ENCODE results near the gene LDLR. TPM values are rescaled to one million over a fixed set of nuclear protein-coding genes. Genes with fewer than 3 reads are reported as not detected.
"Not testable (repeated sequence)": the region's sequence is repeated elsewhere in the genome, so short reads cannot be mapped to it uniquely, and the experiment has no call there.

The LDLR gene
- total and polyA plus RNA-seq, 10 donors, result 7.0 to 117 (median 25.6) TPM

DNA sequence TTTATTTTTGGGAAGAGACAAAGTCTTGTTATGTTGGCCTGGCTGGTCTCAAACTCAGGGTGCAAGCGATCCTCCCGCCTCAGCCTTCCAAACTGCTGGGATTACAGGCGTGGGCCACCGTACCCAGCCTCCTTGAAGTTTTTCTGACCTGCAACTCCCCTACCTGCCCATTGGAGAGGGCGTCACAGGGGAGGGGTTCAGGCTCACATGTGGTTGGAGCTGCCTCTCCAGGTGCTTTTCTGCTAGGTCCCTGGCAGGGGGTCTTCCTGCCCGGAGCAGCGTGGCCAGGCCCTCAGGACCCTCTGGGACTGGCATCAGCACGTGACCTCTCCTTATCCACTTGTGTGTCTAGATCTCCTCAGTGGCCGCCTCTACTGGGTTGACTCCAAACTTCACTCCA, 27.2 kb downstream of the LDLR start:
- H3K4me3 ChIP-seq, result no peak overlapping the region
- H3K27me3 ChIP-seq (replicated peaks in 1 of 7), result no peaks in the 10 kb centered on the region
- intact Hi-C loops (cut with DNase I; ENCODE audit: low total_unique reads), result no loop called here
- H3K27ac ChIP-seq, result no peak overlapping the region
- DNase-seq, result no peak
- TF ChIP-seq POLR2AphosphoS5 (IDR thresholded peaks at IDR 0.05) (no peak), POLR2A (IDR thresholded peaks at IDR 0.05) (no peak)
- TF ChIP-seq, protein P1, sequence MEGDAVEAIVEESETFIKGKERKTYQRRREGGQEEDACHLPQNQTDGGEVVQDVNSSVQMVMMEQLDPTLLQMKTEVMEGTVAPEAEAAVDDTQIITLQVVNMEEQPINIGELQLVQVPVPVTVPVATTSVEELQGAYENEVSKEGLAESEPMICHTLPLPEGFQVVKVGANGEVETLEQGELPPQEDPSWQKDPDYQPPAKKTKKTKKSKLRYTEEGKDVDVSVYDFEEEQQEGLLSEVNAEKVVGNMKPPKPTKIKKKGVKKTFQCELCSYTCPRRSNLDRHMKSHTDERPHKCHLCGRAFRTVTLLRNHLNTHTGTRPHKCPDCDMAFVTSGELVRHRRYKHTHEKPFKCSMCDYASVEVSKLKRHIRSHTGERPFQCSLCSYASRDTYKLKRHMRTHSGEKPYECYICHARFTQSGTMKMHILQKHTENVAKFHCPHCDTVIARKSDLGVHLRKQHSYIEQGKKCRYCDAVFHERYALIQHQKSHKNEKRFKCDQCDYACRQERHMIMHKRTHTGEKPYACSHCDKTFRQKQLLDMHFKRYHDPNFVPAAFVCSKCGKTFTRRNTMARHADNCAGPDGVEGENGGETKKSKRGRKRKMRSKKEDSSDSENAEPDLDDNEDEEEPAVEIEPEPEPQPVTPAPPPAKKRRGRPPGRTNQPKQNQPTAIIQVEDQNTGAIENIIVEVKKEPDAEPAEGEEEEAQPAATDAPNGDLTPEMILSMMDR (IDR thresholded peaks at IDR 0.05 in 8 of 11, conservative IDR thresholded peaks at IDR 0.05 in 3 of 11), result no peak
- 94 to 99% (median 96%) methylated on average over 9 of the region's 9 CpGs for WGBS, 5 donors
- H3K36me3 ChIP-seq, result peaks cover 3 to 100% (median 86%) of the 10 kb centered on the region in 6 donors
- H3K4me1 ChIP-seq, result no peaks in the 10 kb centered on the region
- H3K9me3 ChIP-seq, result no peaks in the 10 kb centered on the region

DNA sequence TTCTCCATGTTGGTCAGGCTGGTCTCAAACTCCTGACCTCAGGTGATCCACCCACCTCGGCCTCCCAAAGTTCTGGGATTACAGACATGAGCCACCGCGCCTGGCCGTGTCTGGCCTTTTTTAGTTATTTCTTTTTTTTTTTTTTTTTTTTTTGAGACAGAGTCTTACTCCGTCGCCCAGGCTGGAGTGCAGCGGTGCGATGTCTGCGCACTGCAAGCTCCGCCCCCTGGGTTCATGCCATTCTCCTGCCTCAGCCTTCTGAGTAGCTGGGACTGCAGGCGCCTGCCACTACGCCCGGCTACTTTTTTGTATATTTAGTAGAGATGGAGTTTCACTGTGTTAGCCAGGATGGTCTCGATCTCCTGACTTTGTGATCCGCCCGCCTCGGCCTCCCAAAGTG, 32.7 kb downstream of the LDLR start:
- WGBS, 5 donors, result 89 to 98% (median 93%) methylated on average over 13 to 17 of the region's 17 CpGs
- H3K4me1 ChIP-seq; DNase-seq; H3K9me3 ChIP-seq; H3K4me3 ChIP-seq; intact Hi-C loops (cut with DNase I; ENCODE audit: low total_unique reads); H3K27me3 ChIP-seq (replicated peaks in 1 of 7); H3K27ac ChIP-seq: not testable (repeated sequence)
- H3K36me3 ChIP-seq, result peaks cover 0 to 99% (median 63%) of the 10 kb centered on the region in 6 donors

DNA sequence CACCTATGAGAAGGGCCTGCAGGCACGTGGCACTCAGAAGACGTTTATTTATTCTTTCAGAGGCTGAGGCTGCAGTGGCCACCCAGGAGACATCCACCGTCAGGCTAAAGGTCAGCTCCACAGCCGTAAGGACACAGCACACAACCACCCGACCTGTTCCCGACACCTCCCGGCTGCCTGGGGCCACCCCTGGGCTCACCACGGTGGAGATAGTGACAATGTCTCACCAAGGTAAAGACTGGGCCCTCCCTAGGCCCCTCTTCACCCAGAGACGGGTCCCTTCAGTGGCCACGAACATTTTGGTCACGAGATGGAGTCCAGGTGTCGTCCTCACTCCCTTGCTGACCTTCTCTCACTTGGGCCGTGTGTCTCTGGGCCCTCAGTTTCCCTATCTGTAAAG, 33.9 kb downstream of the LDLR start:
- Histone ChIP-seq H3K27me3 (replicated peaks in 1 of 7) (no peaks in the 10 kb centered on the region), H3K27ac (no peak overlapping the region), H3K4me3 (no peak overlapping the region), H3K4me1 (peaks cover 0 to 9% (median 6%) of the 10 kb centered on the region in 6 donors), H3K9me3 (no peaks in the 10 kb centered on the region), H3K36me3 (peaks cover 0 to 99% (median 59%) of the 10 kb centered on the region in 6 donors)
- no peak for DNase-seq
- intact Hi-C loops (cut with DNase I; ENCODE audit: low total_unique reads), result no loop called here
- 89 to 97% (median 93%) methylated on average over 10 to 13 of the region's 13 CpGs for WGBS, 5 donors
- TF ChIP-seq POLR2A (IDR thresholded peaks at IDR 0.05) (no peak), POLR2AphosphoS5 (IDR thresholded peaks at IDR 0.05) (no peak)
- TF ChIP-seq, protein P1 (IDR thresholded peaks at IDR 0.05 in 8 of 11, conservative IDR thresholded peaks at IDR 0.05 in 3 of 11), result no peak

DNA sequence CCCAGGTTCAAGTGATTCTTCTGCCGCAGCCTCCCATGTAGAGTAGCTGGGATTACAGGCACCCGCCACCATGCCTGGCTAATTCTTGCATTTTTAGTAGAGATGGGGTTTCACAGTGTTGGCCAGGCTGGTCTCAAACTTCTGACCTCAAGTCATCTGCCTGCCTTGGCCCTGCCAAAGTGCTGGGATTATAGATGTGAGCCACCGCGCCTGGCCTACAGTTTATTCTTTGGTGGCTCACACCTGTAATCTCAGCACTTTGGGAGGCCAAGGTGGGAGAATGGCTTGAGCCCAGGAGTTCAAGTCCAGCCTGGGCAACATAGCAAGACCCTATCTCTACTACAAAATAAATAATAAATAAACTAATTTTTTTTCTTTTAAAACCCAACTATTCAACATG, 34.9 kb downstream of the LDLR start:
- H3K27me3 ChIP-seq (replicated peaks in 1 of 7); H3K4me1 ChIP-seq; H3K4me3 ChIP-seq; DNase-seq; H3K27ac ChIP-seq; intact Hi-C loops (cut with DNase I; ENCODE audit: low total_unique reads); H3K9me3 ChIP-seq: not testable (repeated sequence)
- whole genome bisulfite sequencing, 5 donors, result 96 to 100% (median 98%) methylated on average over 4 of the region's 4 CpGs
- peaks cover 0 to 99% (median 65%) of the 10 kb centered on the region in 6 donors for H3K36me3 ChIP-seq

DNA sequence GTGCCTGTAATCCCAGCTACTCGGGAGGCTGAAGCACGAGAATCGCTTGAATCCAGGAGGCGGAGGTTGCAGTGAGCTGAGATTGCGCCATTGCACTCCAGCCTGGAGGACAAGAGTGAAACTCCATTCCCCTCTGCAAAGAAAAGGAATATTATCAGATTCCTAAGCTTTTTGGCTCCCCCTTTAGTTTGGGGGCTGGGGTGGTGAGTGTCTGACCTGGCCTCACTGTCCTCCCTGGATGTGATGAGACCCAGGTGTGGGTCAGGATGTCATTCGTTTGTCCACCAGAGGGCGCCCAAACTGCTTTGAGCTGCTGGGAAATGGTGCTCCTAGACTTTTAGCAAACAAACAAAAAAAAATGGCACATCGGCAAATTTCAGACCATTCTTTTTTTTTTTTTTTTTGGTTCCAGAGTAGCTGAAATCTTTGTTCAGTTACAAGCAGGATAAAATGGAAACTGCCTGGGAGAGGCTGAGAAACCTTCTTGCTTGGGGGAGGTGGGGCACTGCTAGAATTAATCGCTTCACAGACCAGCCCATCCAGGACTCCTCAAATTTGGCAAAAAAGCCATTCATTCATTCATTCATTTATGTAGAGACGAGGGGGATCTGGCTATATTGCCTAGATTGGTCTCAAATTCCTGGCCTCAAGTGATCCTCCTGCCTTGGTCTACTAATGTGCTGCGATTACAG, 36.9 kb downstream of the LDLR start:
- intact Hi-C loops (cut with DNase I; ENCODE audit: low total_unique reads), result loop anchor here (5.0 kb wide), 1 partner anchor 76 kb away; no protein-coding TSS in a partner anchor
- TF ChIP-seq, protein P1 (IDR thresholded peaks at IDR 0.05 in 8 of 11, conservative IDR thresholded peaks at IDR 0.05 in 3 of 11), result peak; percentile 21 to 85 (median 76)
- no peak for TF ChIP-seq POLR2A (IDR thresholded peaks at IDR 0.05)
- peak in 2 of 3 donors; percentile 14 to 19 for TF ChIP-seq POLR2AphosphoS5 (IDR thresholded peaks at IDR 0.05)
- Histone ChIP-seq H3K36me3 (peaks cover 0 to 99% (median 68%) of the 10 kb centered on the region in 6 donors), H3K4me1 (peaks cover 6 to 21% (median 16%) of the 10 kb centered on the region in 6 donors), H3K27ac (no peak overlapping the region), H3K4me3 (no peak overlapping the region), H3K27me3 (replicated peaks in 1 of 7) (no peaks in the 10 kb centered on the region), H3K9me3 (no peaks in the 10 kb centered on the region)
- peak; percentile 93 for DNase-seq
- WGBS, 5 donors, result 57 to 68% (median 63%) methylated on average over 11 of the region's 11 CpGs
